ENCODE measurements around the gene PRMT5. TPM values are rescaled to one million over a fixed set of nuclear protein-coding genes. Genes with fewer than 3 reads are reported as not detected.

Gene PRMT5
- total RNA-seq, 1 donor from 2014 or later = 65.4 TPM

GRCh38 chr14:22875003-22875747 is 54.0 kb downstream of the PRMT5 start:
- ATAC-seq = no peak

DNA sequence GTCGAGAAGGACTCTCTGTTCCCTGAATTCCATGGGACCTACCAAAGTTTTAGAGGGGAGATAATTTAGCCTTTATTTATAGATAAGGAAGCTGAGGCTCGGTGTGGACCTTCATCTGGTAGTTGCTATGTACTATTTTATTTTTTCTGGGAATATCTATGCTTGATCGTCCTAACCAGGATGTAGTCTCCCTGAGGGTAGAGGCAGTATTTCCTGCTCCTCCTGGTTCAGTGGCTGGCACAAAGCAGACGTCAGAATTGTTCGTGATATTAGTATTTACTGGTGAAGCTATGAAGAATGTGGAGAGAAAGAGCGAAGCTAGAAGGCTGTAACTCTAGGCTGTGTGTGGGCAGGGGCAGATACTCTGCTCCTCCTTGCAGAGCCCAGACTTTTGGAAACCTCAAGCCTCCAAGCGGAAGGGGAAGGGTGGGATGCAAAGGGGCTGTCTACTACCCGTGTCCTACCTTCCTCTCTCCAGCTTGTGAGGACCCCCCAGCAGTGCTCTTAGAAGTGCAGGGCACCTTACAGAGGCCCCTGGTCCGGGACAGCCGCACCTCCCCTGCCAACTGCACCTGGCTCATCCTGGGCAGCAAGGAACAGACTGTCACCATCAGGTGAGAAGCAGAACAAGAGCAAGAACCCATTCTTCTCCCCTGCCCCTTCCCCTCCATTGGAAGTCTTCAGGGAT is 56.2 kb downstream of the PRMT5 start:
- no peak for ATAC-seq

GRCh38 chr14:22872033-22872832 is 56.9 kb downstream of the PRMT5 start:
- ATAC-seq = peak; percentile 62

DNA sequence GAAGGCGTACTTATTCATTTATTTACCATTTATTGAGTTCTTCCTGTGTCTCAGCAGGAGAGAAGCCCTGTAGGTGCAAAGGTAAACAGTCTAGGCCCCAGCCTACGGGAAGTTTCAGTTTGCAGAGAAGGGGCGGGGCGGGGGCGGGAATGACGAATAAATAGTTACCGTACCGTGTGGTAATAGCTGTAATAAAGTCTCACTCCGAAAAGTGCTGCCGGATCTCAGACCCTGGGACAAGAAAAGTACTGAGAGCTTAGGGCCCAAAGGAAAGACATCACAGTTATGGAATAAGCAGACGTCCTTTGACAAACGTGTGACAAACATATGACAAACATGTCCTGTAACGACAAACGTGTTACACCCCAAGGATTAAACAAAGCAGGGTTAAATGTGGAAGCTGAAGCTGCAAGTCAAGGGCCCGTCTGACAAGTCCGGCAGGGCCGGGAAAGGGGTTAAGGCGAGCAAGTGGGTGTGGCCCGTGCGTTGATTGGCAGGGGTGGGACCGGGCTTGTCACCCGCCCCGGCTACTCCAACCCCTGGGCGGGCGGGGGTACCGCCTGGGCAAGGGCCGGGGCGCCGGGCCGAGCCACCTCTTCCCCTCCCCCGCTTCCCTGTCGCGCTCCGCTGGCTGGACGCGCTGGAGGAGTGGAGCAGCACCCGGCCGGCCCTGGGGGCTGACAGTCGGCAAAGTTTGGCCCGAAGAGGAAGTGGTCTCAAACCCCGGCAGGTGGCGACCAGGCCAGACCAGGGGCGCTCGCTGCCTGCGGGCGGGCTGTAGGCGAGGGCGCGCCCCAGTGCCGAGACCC is 57.7 kb downstream of the PRMT5 start, which contains the start of gene LRP10:
Gene LRP10, plus strand, starts transcription at position 517 of the 809 bp plus-strand sequence. CDS start 564 bp downstream, outside the sequence.
- peak; percentile 93 for ATAC-seq

DNA sequence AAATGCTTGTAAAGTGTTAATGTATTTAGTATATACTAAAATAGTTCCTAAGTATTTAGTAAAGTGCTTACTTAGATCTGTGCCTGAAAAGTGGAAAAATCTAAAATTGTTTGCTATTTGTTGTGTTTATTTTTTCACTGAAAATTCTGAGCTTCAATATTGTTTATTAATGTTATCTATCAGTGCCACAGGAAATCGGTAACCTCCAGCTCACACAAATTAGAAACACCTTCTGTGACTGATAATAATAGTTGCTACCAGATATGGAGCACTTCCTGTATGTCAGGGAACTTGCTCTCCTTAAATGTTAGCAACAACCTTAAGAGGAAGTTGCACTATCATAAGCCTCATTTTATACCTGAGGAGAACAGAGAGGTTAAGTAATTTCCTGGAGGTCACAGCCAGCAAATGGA is 58.4 kb downstream of the PRMT5 start:
- no peak for ATAC-seq

Other genes with a start within 250 kb of the PRMT5 start
- gene OXA1L, start 162.7 kb downstream of the PRMT5 start, total RNA-seq = 79.1 TPM
- 1.4 TPM for gene SLC7A7, start 113.9 kb downstream of the PRMT5 start, total RNA-seq
- gene MRPL52, start 99.5 kb downstream of the PRMT5 start, total RNA-seq = 103 TPM
- gene MMP14, start 92.8 kb downstream of the PRMT5 start, total RNA-seq = 109 TPM
- 173 TPM for gene LRP10, start 57.6 kb downstream of the PRMT5 start, total RNA-seq
- gene REM2, start 46.2 kb downstream of the PRMT5 start, total RNA-seq = 0.32 TPM
- gene RBM23, start 10.2 kb downstream of the PRMT5 start, total RNA-seq = 35.4 TPM
- gene HAUS4, start 27.7 kb upstream of the PRMT5 start, total RNA-seq = 32.9 TPM
- 26.6 TPM for gene AJUBA, start 53.2 kb upstream of the PRMT5 start, total RNA-seq
- gene C14orf93, start 80.8 kb upstream of the PRMT5 start, total RNA-seq = 4.6 TPM
- 105 TPM for gene PSMB5, start 105.5 kb upstream of the PRMT5 start, total RNA-seq
- not detected for gene PSMB11, start 112.8 kb upstream of the PRMT5 start, total RNA-seq
- 3.4 TPM for gene CDH24, start 128.1 kb upstream of the PRMT5 start, total RNA-seq
- 82.5 TPM for gene ACIN1, start 165.8 kb upstream of the PRMT5 start, total RNA-seq
- gene C14orf119, start 166.1 kb upstream of the PRMT5 start, total RNA-seq = 34.7 TPM
- gene CIROP, start 175.6 kb upstream of the PRMT5 start, total RNA-seq = not detected
- gene CEBPE, start 189.9 kb upstream of the PRMT5 start, total RNA-seq = not detected

All from esophagus mucosa (tissue), 1 donor.